HEK293 (cell line): ENCODE data around the gene PTH1R.

Experiments used
- CTCF ChIA-PET: fragments of 350-600 bp; formaldehyde crosslinking; extraction: SDS; loops from one replicate; lab custom pipeline; 2021; ENCODE audit warnings: antibody characterized with exemption; lab: Yijun Ruan, JAX
- POLR2A ChIA-PET: fragments of 300-600 bp; formaldehyde crosslinking; extraction: SDS; loops from one replicate; lab custom pipeline; 2020; ENCODE audit warnings: antibody characterized with exemption, inconsistent platforms; lab: Yijun Ruan, JAX
- H3K27ac ChIP-seq: fragments of 200-500 bp; sonication (Bioruptor generic); 2 replicates; pipeline ENCODE4 v1.5.1; 2014; ENCODE audit warnings: low read depth, low read length, control low read depth, inconsistent platforms; ENCODE audit errors: extremely low read depth
- H3K36me3 ChIP-seq, 2 experiments: fragments of 200-500 bp in 1 of 2; sonication (Bioruptor generic) in 1 of 2; 1 replicate in 1 of 2; 2 replicates in 1 of 2; pipeline ENCODE4 v1.5.1; 2014 to 2017; ENCODE audit warnings: inconsistent platforms in 2 of 2, low read length in 2 of 2; ENCODE audit not compliant: control insufficient read depth in 2 of 2, insufficient read depth in 1 of 2
- H3K4me1 ChIP-seq: fragments of 200-500 bp; sonication (Bioruptor generic); 2 replicates; pipeline ENCODE4 v1.5.1; 2014; ENCODE audit warnings: mild to moderate bottlenecking, low read length, inconsistent platforms; ENCODE audit not compliant: control insufficient read depth, insufficient read depth
- H3K4me3 ChIP-seq: 2 replicates; pipeline ENCODE4 v1.5.1; 2011; ENCODE audit warnings: low read depth, mild to moderate bottlenecking, control low read depth, low read length, moderate library complexity
- H3K9me3 ChIP-seq: fragments of 200-500 bp; sonication (Bioruptor generic); 2 replicates; pipeline ENCODE4 v1.5.1; 2014; ENCODE audit warnings: low read depth, low read length, inconsistent platforms; ENCODE audit not compliant: control insufficient read depth, insufficient read depth
- BCL11B ChIP-seq: fragments of 450-650 bp; formaldehyde crosslinking; IDR thresholded peaks from 2 replicates; pipeline ENCODE4 v1.5.1; 2016; ENCODE audit warnings: low read depth, missing biosample characterization, missing genetic modification characterization
- EGR2 ChIP-seq: fragments of 450-650 bp; formaldehyde crosslinking; IDR thresholded peaks from 2 replicates; pipeline ENCODE4 v1.5.1; 2016; ENCODE audit warnings: low read depth, missing biosample characterization, missing genetic modification characterization
- GLIS2 ChIP-seq: fragments of 450-650 bp; formaldehyde crosslinking; IDR thresholded peaks from 2 replicates; pipeline ENCODE4 v1.5.1; 2016; ENCODE audit warnings: missing biosample characterization, missing genetic modification characterization
- ZFHX2 ChIP-seq: fragments of 450-650 bp; formaldehyde crosslinking; conservative IDR thresholded peaks from 2 replicates; pipeline ENCODE4 v1.5.1; 2016; ENCODE audit warnings: missing biosample characterization, missing genetic modification characterization
- ZFP69B ChIP-seq: fragments of 450-650 bp; formaldehyde crosslinking; IDR thresholded peaks from 2 replicates; pipeline ENCODE4 v1.5.1; 2016; ENCODE audit warnings: missing biosample characterization, missing genetic modification characterization
- ZNF274 ChIP-seq, 2 experiments: fragments of 200-500 bp in 1 of 2; fragments of 450-650 bp in 1 of 2; sonication (Bioruptor generic) in 1 of 2; formaldehyde crosslinking in 1 of 2; IDR thresholded peaks; 2 replicates each; pipeline versions ENCODE4 v1.5.1 to v1.6.1; 2014 to 2016; ENCODE audit warnings: borderline replicate concordance in 1 of 2, inconsistent platforms in 1 of 2, low read length in 1 of 2, missing biosample characterization in 1 of 2, missing genetic modification characterization in 1 of 2
- ZNF426 ChIP-seq: fragments of 450-650 bp; formaldehyde crosslinking; IDR thresholded peaks from 2 replicates; pipeline ENCODE4 v1.5.1; 2017; ENCODE audit warnings: missing biosample characterization, missing genetic modification characterization, mild to moderate bottlenecking, inconsistent platforms, moderate library complexity
- ZNF433 ChIP-seq: fragments of 450-650 bp; formaldehyde crosslinking; IDR thresholded peaks from 2 replicates; pipeline ENCODE4 v1.5.1; 2016; ENCODE audit warnings: missing biosample characterization, missing genetic modification characterization, low read depth
- ZNF629 ChIP-seq: fragments of 450-650 bp; formaldehyde crosslinking; IDR thresholded peaks from 2 replicates; pipeline ENCODE4 v1.5.1; 2017; ENCODE audit warnings: missing biosample characterization, missing genetic modification characterization
- TF ChIP-seq, protein P1 (sequence below): fragments of 450-650 bp; formaldehyde crosslinking; IDR thresholded peaks from 2 replicates; pipeline ENCODE4 v1.5.1; 2017; ENCODE audit warnings: missing biosample characterization, missing genetic modification characterization
- TF ChIP-seq, protein P2 (sequence below): fragments of 450-650 bp; formaldehyde crosslinking; IDR thresholded peaks from 2 replicates; pipeline ENCODE4 v1.5.1; 2017; ENCODE audit warnings: missing biosample characterization, missing genetic modification characterization
- TF ChIP-seq, protein P3 (sequence below): fragments of 450-650 bp; formaldehyde crosslinking; IDR thresholded peaks from 2 replicates; pipeline ENCODE4 v1.5.1; 2016; ENCODE audit warnings: missing biosample characterization, missing genetic modification characterization
- TF ChIP-seq, protein P4 (sequence below): fragments of 450-650 bp; formaldehyde crosslinking; optimal IDR thresholded peaks from 2 replicates; pipeline ENCODE3; 2016; ENCODE audit warnings: missing biosample characterization, mild to moderate bottlenecking, missing genetic modification characterization

PTH1R gene

DNA sequence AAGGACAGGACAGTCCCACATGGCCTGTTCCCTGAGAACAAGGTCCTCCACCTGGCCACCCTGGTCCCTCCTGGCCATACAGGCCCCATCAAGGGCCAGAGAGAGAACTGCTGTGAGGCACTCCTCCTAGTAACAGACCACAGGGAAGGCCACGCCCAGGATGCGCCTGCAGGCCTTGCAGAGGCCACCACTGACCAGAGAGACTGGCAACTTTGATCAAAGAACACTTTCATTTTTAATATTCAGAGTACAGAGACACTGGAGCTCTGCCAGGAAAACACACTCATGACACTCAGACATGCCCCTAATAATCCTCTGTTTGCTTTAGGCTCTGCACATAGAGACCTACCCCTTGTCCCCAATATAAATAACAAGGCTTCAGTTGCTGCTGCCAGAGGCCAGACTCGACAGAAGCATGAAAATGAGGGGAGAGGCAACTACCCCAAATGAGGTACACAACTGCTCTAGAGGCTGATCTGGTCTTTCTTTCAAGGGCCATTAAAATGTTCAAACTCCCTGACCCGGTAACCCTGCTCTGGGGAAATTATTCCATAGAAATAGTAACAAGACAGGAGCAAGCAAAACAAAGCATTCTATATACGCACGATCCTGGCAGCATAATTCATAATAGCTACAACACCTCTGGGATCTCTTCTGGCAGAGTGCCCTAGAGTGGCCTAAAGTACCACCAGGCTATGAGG is 54.3 kb downstream of the PTH1R start (continued):
- TF ChIP-seq, protein P1, sequence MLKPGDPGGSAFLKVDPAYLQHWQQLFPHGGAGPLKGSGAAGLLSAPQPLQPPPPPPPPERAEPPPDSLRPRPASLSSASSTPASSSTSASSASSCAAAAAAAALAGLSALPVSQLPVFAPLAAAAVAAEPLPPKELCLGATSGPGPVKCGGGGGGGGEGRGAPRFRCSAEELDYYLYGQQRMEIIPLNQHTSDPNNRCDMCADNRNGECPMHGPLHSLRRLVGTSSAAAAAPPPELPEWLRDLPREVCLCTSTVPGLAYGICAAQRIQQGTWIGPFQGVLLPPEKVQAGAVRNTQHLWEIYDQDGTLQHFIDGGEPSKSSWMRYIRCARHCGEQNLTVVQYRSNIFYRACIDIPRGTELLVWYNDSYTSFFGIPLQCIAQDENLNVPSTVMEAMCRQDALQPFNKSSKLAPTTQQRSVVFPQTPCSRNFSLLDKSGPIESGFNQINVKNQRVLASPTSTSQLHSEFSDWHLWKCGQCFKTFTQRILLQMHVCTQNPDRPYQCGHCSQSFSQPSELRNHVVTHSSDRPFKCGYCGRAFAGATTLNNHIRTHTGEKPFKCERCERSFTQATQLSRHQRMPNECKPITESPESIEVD (tag by site-specific recombination) = peak; percentile 81

DNA sequence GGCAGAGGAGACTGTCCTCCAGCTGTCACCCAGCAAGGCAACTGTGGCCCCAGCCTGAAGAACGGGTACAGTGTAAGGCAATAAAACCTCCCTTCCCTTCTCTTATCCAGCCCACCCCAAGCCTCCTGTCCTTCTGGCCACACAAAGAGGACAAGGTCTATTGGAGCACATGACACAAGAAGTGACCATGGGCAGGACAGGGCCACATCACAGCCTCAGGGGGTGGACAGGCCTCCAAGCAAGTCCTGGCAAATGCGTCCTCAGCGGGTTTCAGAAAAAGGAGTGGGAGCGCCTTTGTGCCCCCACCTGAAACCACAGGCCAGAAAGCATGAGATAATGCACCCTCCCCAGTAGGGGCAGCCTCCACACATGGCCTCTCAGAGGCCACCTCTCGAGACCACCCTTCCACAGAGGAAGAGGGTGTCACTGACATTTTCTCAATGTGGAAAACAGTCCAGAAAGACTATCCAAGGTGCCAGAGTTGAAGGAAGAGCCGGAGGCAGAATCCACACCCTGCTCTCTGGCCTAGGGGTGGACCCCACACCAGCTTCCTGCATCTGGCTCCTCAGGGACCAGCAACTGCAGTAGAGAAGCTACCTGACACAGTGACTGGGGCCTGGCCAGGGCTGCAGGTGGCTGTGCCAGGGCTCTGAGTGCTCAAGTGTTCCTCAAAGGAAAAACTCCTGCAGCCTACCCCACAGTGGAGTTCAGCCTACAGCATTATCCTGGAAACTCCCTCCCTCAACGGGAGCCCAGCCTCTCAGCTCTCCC is 55.1 kb downstream of the PTH1R start:
- TF ChIP-seq ZNF433 (tag by site-specific recombination) = no peak
- TF ChIP-seq, protein P2, sequence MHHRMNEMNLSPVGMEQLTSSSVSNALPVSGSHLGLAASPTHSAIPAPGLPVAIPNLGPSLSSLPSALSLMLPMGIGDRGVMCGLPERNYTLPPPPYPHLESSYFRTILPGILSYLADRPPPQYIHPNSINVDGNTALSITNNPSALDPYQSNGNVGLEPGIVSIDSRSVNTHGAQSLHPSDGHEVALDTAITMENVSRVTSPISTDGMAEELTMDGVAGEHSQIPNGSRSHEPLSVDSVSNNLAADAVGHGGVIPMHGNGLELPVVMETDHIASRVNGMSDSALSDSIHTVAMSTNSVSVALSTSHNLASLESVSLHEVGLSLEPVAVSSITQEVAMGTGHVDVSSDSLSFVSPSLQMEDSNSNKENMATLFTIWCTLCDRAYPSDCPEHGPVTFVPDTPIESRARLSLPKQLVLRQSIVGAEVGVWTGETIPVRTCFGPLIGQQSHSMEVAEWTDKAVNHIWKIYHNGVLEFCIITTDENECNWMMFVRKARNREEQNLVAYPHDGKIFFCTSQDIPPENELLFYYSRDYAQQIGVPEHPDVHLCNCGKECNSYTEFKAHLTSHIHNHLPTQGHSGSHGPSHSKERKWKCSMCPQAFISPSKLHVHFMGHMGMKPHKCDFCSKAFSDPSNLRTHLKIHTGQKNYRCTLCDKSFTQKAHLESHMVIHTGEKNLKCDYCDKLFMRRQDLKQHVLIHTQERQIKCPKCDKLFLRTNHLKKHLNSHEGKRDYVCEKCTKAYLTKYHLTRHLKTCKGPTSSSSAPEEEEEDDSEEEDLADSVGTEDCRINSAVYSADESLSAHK (tag by site-specific recombination) = no peak
- peak; percentile 60; the same call in 1 of the 2 replicates for TF ChIP-seq ZFP69B (tag by site-specific recombination)
- TF ChIP-seq ZNF629 = no peak
- TF ChIP-seq, protein P3, sequence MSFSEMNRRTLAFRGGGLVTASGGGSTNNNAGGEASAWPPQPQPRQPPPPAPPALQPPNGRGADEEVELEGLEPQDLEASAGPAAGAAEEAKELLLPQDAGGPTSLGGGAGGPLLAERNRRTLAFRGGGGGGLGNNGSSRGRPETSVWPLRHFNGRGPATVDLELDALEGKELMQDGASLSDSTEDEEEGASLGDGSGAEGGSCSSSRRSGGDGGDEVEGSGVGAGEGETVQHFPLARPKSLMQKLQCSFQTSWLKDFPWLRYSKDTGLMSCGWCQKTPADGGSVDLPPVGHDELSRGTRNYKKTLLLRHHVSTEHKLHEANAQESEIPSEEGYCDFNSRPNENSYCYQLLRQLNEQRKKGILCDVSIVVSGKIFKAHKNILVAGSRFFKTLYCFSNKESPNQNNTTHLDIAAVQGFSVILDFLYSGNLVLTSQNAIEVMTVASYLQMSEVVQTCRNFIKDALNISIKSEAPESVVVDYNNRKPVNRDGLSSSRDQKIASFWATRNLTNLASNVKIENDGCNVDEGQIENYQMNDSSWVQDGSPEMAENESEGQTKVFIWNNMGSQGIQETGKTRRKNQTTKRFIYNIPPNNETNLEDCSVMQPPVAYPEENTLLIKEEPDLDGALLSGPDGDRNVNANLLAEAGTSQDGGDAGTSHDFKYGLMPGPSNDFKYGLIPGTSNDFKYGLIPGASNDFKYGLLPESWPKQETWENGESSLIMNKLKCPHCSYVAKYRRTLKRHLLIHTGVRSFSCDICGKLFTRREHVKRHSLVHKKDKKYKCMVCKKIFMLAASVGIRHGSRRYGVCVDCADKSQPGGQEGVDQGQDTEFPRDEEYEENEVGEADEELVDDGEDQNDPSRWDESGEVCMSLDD (tag by site-specific recombination) = no peak
- TF ChIP-seq, protein P4, sequence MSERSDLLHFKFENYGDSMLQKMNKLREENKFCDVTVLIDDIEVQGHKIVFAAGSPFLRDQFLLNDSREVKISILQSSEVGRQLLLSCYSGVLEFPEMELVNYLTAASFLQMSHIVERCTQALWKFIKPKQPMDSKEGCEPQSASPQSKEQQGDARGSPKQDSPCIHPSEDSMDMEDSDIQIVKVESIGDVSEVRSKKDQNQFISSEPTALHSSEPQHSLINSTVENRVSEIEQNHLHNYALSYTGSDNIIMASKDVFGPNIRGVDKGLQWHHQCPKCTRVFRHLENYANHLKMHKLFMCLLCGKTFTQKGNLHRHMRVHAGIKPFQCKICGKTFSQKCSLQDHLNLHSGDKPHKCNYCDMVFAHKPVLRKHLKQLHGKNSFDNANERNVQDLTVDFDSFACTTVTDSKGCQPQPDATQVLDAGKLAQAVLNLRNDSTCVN (tag by site-specific recombination) = no peak
- TF ChIP-seq EGR2 (tag by site-specific recombination) = 0 out of 2 replicates have a peak, but pooled peaks have one; percentile 8
- no peak for TF ChIP-seq ZNF426 (tag by site-specific recombination)
- TF ChIP-seq BCL11B = no peak
- 0 out of 2 replicates have a peak, but pooled peaks have one; percentile 16 for TF ChIP-seq ZFHX2 (tag by site-specific recombination)
- peak; percentile 24; the same call in 1 of the 2 replicates for TF ChIP-seq GLIS2
- no peak for TF ChIP-seq ZNF274 (IDR thresholded peaks at IDR 0.05; ENCODE audit: low read length)
- no peak for TF ChIP-seq ZNF274 (tag by site-specific recombination; IDR thresholded peaks at IDR 0.05; ENCODE audit: borderline replicate concordance)
- TF ChIP-seq, all 188 proteins: peak for 4
- H3K4me1 ChIP-seq = peaks cover 11% of the 10 kb centered on the region
- CTCF ChIA-PET = interaction anchor here (0.7 to 1.9 kb wide), 2 partner anchors 9 to 1272 kb away, joined by 3 to 6 read pairs; no protein-coding TSS in a partner anchor
- POLR2A ChIA-PET = no interaction called here
- H3K36me3 ChIP-seq = peaks cover 0 to 53% of the 10 kb centered on the region in 2 experiments; a peak in 1 of 3 replicates
- no peaks in the 10 kb centered on the region for H3K9me3 ChIP-seq
- H3K4me3 ChIP-seq = no peak overlapping the region
- no peak overlapping the region for H3K27ac ChIP-seq
